ENCODE data around the gene AGMO. TPM values are rescaled to one million over a fixed set of nuclear protein-coding genes. Genes with fewer than 3 reads are reported as not detected.

AGMO gene
- total RNA-seq, 1 experiment from 2014 or later, result not detected

DNA sequence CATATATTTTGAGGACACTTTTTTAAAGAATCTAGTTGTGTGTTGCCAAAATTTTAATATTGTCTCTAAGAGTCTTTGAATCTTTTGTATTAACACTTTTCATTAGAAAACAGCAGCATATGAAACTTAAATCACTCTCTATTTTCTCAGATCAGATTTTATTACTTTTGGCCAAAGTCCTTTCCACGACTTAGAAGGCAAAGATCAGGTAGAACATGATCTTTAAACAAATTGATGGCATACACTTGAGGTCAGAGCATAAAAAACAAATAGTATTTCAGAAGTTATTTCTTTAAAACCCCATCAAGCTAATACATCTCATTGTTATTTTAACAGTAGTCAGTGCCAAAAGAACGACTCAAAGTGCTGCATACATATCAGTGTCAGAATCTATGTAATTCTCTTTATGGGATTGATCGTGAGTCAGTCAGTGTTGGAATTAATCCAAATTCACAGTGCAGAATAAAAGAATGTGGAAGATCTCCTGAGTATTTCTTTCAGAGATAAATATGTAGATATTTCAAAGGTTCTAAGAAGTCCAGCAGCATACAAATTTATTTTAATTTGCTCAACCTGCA, 9.6 kb upstream of the AGMO start:
- Histone ChIP-seq H3K27ac (ENCODE audit: low read length) (no peak overlapping the region), H3K27me3 (ENCODE audit: control insufficient read depth, insufficient read depth, low read length) (no peaks in the 10 kb centered on the region), H3K9me3 (ENCODE audit: control insufficient read depth, insufficient read depth, low read depth, low read length) (no peaks in the 10 kb centered on the region), H3K36me3 (ENCODE audit: control insufficient read depth, insufficient read depth, low read length) (no peaks in the 10 kb centered on the region), H3K4me1 (ENCODE audit: control insufficient read depth, insufficient read depth, low read length) (no peaks in the 10 kb centered on the region), H3K4me3 (ENCODE audit: low read depth in 2 of 2, low read length in 2 of 2) (no peak overlapping the region)
- no TSS peak for BruUV-seq (replicated peaks)
- intact Hi-C loops (cut with micrococcal nuclease; ENCODE audit: unreplicated experiment), result no loop called here
- no peak for DNase-seq (ENCODE audit: low read depth, low spot score)
- POLR2A ChIA-PET, result no interaction called here
- in situ Hi-C loops (cut with HindIII; ENCODE audit: low pct_unique_long_range_greater_than_20kb, low sequenced_read_pairs), result no loop called here
- no peak for TF ChIP-seq SIN3A (IDR thresholded peaks at IDR 0.05; ENCODE audit: borderline replicate concordance, insufficient read depth, low read depth, low read length)
- no peak for TF ChIP-seq POLR2AphosphoS5 (IDR thresholded peaks at IDR 0.05; ENCODE audit: low read depth, low read length)
- TF ChIP-seq REST (IDR thresholded peaks at IDR 0.05; ENCODE audit: insufficient read depth in 1 of 2, low read depth in 2 of 2, low read length in 1 of 2), result no peak
- TF ChIP-seq TCF7L2 (IDR thresholded peaks at IDR 0.05; ENCODE audit: low read depth, low read length), result no peak
- no peak for TF ChIP-seq CTCF (IDR thresholded peaks at IDR 0.05)
- ATAC-seq, result no peak
- CTCF ChIA-PET, result no interaction called here

DNA sequence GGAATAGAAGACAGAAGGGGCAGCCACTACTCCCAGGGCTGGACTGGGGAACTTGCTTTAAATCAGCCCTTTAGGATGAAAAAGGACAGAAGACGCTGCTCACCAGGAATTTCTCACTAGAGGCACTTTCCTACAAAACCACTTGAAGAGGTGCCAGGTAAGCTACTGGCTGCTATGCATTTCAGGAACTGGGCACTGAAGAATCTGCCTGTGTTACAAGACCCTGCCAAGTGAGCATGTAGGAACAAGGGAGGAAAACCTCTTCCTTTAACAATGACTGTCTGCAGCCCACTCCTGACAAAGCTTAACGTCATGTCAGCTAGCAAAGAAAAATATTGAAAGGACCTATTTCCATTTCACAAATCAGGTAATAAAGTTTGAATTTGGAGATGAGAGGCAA, 5.8 kb upstream of the AGMO start:
- in situ Hi-C loops (cut with HindIII; ENCODE audit: low pct_unique_long_range_greater_than_20kb, low sequenced_read_pairs) (no loop called here), intact Hi-C loops (cut with micrococcal nuclease; ENCODE audit: unreplicated experiment) (no loop called here)
- TF ChIP-seq POLR2AphosphoS5 (IDR thresholded peaks at IDR 0.05; ENCODE audit: low read depth, low read length), result no peak
- no peak for TF ChIP-seq TCF7L2 (IDR thresholded peaks at IDR 0.05; ENCODE audit: low read depth, low read length)
- TF ChIP-seq SIN3A (IDR thresholded peaks at IDR 0.05; ENCODE audit: borderline replicate concordance, insufficient read depth, low read depth, low read length), result no peak
- TF ChIP-seq REST (IDR thresholded peaks at IDR 0.05; ENCODE audit: insufficient read depth in 1 of 2, low read depth in 2 of 2, low read length in 1 of 2), result no peak
- Histone ChIP-seq H3K4me1 (ENCODE audit: control insufficient read depth, insufficient read depth, low read length) (no peaks in the 10 kb centered on the region), H3K36me3 (ENCODE audit: control insufficient read depth, insufficient read depth, low read length) (no peaks in the 10 kb centered on the region), H3K4me3 (ENCODE audit: low read depth in 2 of 2, low read length in 2 of 2) (no peak overlapping the region), H3K9me3 (ENCODE audit: control insufficient read depth, insufficient read depth, low read depth, low read length) (no peaks in the 10 kb centered on the region), H3K27me3 (ENCODE audit: control insufficient read depth, insufficient read depth, low read length) (no peaks in the 10 kb centered on the region), H3K27ac (ENCODE audit: low read length) (no peak overlapping the region)
- ChIA-PET POLR2A (no interaction called here), CTCF (no interaction called here)
- no TSS peak for BruUV-seq (replicated peaks)
- ATAC-seq (no peak), DNase-seq (ENCODE audit: low read depth, low spot score) (no peak)

Data from Panc1 (cell line).